Hematopoietic multipotent progenitor cell treated with erythropoietin and hydrocortisone succinate and interleukin-3 and kit ligand, for 8 days (in vitro differentiated cells): ENCODE measurements around the gene MYBPH.

Experiments
- DNase-seq: peaks from one replicate; pipeline ENCODE4 v3.0.0-alpha.2; 2015

Gene MYBPH

GRCh38 chr1:203199816-203200571 lies 24.4 kb upstream of the MYBPH start:
- no peak for DNase-seq

- no peak for DNase-seq
Observed at GRCh38 chr1:203199481-203199815, 23.8 kb upstream of the MYBPH start.

GRCh38 chr1:203199002-203199401 lies 23.4 kb upstream of the MYBPH start:
- DNase-seq = no peak

- DNase-seq = no peak
Observed at GRCh38 chr1:203197625-203198024, 22.0 kb upstream of the MYBPH start.

- no peak for DNase-seq
Observed at GRCh38 chr1:203196371-203196770, 20.7 kb upstream of the MYBPH start.

- DNase-seq = no peak
Observed at GRCh38 chr1:203190949-203191348, 15.3 kb upstream of the MYBPH start.

- DNase-seq = no peak
Observed at GRCh38 chr1:203189951-203190352, 14.3 kb upstream of the MYBPH start.

- no peak for DNase-seq
Observed at GRCh38 chr1:203188686-203189232, 13.1 kb upstream of the MYBPH start.

- DNase-seq = no peak
Observed at GRCh38 chr1:203187689-203188264, 12.2 kb upstream of the MYBPH start.

GRCh38 chr1:203187304-203187685 lies 11.7 kb upstream of the MYBPH start:
- no peak for DNase-seq

GRCh38 chr1:203186446-203187303 lies 11.0 kb upstream of the MYBPH start, which contains the start of gene CHI3L1:
Gene CHI3L1 (minus strand): TSS chr1:203186704. CDS start chr1:203186623, 81 bp downstream.
- no peak for DNase-seq

- no peak for DNase-seq
Observed at GRCh38 chr1:203186091-203186445, 10.4 kb upstream of the MYBPH start.

- no peak for DNase-seq
Observed at GRCh38 chr1:203185585-203185984, 10.0 kb upstream of the MYBPH start.

GRCh38 chr1:203185061-203185461 lies 9.4 kb upstream of the MYBPH start:
- no peak for DNase-seq

GRCh38 chr1:203184467-203184866 lies 8.8 kb upstream of the MYBPH start:
- no peak for DNase-seq

- DNase-seq = no peak
Observed at GRCh38 chr1:203183828-203184227, 8.2 kb upstream of the MYBPH start.

GRCh38 chr1:203182387-203182953 lies 6.8 kb upstream of the MYBPH start:
- no peak for DNase-seq

- DNase-seq = no peak
Observed at GRCh38 chr1:203181586-203182386, 6.2 kb upstream of the MYBPH start.

- no peak for DNase-seq
Observed at GRCh38 chr1:203180611-203181330, 5.1 kb upstream of the MYBPH start.

- DNase-seq = no peak
Observed at GRCh38 chr1:203179667-203180005, 4.0 kb upstream of the MYBPH start.

GRCh38 chr1:203178821-203179666 lies 3.4 kb upstream of the MYBPH start:
- DNase-seq = no peak
